Upper lobe of right lung (tissue), 1 donor: ENCODE results near the gene INPP5A. TPM values are rescaled to one million over a fixed set of nuclear protein-coding genes. Genes with fewer than 3 reads are reported as not detected.
A peak's percentile ranks its signal among the peaks of the same experiment; 100 is the strongest.
"Not testable (repeated sequence)": the region's sequence is repeated elsewhere in the genome, so short reads cannot be mapped to it uniquely, and the experiment has no call there.

Experiments used
- ATAC-seq: fragments of 200-7000 bp; cut with Tn5 transposase; one replicate; pipeline ENCODE4 v1.9.1; 2020; ENCODE audit warnings: mild to moderate bottlenecking, moderate library complexity
- DNase-seq: peaks from one replicate; pipeline ENCODE4 v3.0.0-alpha.2; 2020
- H3K27ac ChIP-seq: fragments of 200-600 bp; one replicate; pipeline ENCODE4 v1.8.0; 2022
- H3K27me3 ChIP-seq: fragments of 200-600 bp; one replicate; pipeline ENCODE4 v1.8.0; 2022; ENCODE audit warnings: mild to moderate bottlenecking
- H3K36me3 ChIP-seq: fragments of 200-600 bp; one replicate; pipeline ENCODE4 v1.8.0; 2022
- H3K4me1 ChIP-seq: fragments of 200-600 bp; one replicate; pipeline ENCODE4 v1.8.0; 2022
- H3K4me3 ChIP-seq: fragments of 200-600 bp; one replicate; pipeline ENCODE4 v1.8.0; 2022; ENCODE audit warnings: mild to moderate bottlenecking
- H3K9me3 ChIP-seq: fragments of 200-600 bp; one replicate; pipeline ENCODE4 v1.8.0; 2022
- CTCF ChIP-seq: fragments of 200-600 bp; IDR thresholded peaks from one replicate; pipeline ENCODE4 v1.8.0; 2022; ENCODE audit warnings: antibody characterized with exemption
- intact Hi-C: fragments of 100-400 bp; cut with DNase I; formaldehyde crosslinking; loops from one replicate; pipeline ENCODE4 v1.11.0; 2022
- total RNA-seq: library from RNA; stranded (reverse); fragmentation: NEBNext Ultra II Directional; extraction: Animal tissue kit (Norgen Biotek cat#: 25700); gene quantifications from one replicate; pipeline ENCODE4 v1.2.1, GENCODE V29; 2021
- donor health status: DM: no; HTN: yes; CAD: no; lungs with severe emphysema.

INPP5A gene
- total RNA-seq, 1 donor from 2014 or later = 38.3 TPM

DNA sequence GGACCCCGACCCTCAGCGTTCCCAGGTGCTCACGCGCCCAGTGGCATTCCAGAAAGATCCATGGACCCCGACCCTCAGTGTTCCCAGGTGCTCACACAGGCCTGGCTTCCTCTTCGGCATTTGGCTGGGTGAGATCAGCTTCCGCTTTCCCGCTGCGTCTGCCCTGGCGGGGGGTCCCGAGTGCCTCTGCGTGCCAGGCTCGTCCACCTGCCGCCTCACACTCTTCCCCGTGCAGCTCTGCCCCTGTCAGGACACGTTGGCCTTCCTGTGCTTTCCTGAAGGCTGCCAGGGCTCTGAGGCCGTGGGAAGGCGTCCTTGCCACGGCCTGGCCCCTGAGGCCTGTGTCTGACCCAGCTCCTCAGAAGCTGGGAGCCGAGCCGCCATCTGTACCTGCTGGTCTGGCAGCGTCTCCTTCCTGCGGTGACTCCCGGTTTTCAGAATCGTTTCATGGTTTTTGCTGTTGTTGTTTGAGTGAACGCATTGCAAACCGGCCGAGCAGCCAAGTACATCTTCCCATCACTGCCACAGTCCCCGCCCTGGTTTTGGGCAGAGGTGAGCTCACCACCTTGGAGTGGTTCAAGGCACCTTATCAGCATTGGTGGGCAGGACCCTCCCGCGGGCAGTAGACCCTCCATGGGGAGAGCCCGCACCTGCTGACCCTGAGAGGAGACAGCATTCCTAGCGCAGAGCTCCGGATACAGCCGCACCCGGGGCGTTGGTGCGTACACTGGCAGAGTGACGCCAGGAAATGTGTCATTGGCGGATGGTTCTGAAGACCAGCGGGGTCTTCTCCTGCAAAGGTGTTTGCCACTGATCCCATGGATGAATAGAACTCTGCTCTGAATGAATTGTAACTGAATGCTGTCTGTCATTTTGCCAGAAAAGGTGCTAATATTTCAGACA lies 231.0 kb downstream of the INPP5A start:
- intact Hi-C loops = no loop called here
- DNase-seq (no peak), ATAC-seq (no peak)
- TF ChIP-seq CTCF = no peak
- Histone ChIP-seq H3K27me3 (no peaks in the 10 kb centered on the region), H3K4me1 (no peaks in the 10 kb centered on the region), H3K36me3 (peaks cover 7% of the 10 kb centered on the region), H3K4me3 (no peak overlapping the region), H3K9me3 (no peaks in the 10 kb centered on the region), H3K27ac (no peak overlapping the region)

DNA sequence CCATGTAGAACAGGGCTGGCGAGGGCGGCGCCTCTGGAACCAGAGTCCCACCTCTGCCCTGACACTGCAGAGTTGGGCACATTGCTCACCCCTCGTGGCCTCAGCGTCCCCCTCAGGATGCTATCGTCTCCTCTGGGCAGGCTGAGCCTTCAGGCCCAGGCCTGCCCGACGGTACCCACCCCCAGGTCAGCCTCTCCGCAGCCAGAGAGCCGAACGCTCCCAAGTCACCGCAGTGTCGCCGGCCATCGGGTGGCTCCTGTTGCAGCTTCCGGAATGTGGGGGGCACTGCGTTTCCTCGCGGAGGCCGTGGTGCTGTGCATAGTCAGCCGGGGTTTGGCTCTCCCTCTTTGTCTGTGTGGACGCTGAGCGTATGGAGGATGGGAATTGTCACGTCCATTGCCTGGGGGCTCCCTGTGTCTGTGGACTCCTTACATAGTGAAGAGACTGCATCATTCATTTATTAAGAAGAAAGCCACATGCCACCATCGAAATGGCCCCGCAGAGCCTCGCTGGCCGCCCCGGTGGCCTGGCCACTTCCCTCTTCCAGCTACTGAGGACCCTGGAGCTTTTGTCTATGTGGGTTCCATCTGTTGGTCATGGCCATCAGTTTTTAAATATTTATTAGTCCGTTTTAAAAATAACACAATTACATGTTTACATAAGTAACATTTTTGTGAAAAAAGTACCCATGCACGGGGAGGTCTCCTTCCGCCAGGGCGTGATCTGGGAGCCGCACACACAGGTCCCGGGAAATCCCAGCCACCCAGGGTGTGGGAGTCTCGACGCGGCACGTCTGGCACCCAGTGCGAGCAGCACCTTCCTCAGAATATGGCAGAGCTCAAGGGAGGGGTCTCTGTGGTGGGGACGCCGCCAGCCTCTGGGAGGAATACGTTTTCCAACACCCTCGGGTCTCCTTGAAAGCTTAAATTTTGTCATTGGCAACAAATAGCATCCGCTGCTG lies 232.8 kb downstream of the INPP5A start:
- no peak for TF ChIP-seq CTCF
- H3K9me3 ChIP-seq = no peaks in the 10 kb centered on the region
- DNase-seq = no peak
- intact Hi-C loops = no loop called here
- peaks cover 7% of the 10 kb centered on the region for H3K36me3 ChIP-seq
- no peak for ATAC-seq
- H3K27ac ChIP-seq = no peak overlapping the region
- no peak overlapping the region for H3K4me3 ChIP-seq
- H3K27me3 ChIP-seq = no peaks in the 10 kb centered on the region
- no peaks in the 10 kb centered on the region for H3K4me1 ChIP-seq

- H3K27me3 ChIP-seq, H3K36me3 ChIP-seq, intact Hi-C loops, DNase-seq, H3K4me3 ChIP-seq, H3K9me3 ChIP-seq, H3K27ac ChIP-seq, H3K4me1 ChIP-seq, ATAC-seq: not testable (repeated sequence)
These were observed 235.2 kb downstream of the INPP5A start for GRCh38 chr10:132772816-132773215.

- H3K27ac ChIP-seq = no peak overlapping the region
- ATAC-seq (no peak), DNase-seq (no peak)
- intact Hi-C loops = no loop called here
- no peaks in the 10 kb centered on the region for H3K9me3 ChIP-seq
- no peak for TF ChIP-seq CTCF
- H3K4me3 ChIP-seq = no peak overlapping the region
- H3K4me1 ChIP-seq = no peaks in the 10 kb centered on the region
- H3K36me3 ChIP-seq = peaks cover 7% of the 10 kb centered on the region
- H3K27me3 ChIP-seq = no peaks in the 10 kb centered on the region
These were observed 236.8 kb downstream of the INPP5A start for GRCh38 chr10:132774181-132774901.

DNA sequence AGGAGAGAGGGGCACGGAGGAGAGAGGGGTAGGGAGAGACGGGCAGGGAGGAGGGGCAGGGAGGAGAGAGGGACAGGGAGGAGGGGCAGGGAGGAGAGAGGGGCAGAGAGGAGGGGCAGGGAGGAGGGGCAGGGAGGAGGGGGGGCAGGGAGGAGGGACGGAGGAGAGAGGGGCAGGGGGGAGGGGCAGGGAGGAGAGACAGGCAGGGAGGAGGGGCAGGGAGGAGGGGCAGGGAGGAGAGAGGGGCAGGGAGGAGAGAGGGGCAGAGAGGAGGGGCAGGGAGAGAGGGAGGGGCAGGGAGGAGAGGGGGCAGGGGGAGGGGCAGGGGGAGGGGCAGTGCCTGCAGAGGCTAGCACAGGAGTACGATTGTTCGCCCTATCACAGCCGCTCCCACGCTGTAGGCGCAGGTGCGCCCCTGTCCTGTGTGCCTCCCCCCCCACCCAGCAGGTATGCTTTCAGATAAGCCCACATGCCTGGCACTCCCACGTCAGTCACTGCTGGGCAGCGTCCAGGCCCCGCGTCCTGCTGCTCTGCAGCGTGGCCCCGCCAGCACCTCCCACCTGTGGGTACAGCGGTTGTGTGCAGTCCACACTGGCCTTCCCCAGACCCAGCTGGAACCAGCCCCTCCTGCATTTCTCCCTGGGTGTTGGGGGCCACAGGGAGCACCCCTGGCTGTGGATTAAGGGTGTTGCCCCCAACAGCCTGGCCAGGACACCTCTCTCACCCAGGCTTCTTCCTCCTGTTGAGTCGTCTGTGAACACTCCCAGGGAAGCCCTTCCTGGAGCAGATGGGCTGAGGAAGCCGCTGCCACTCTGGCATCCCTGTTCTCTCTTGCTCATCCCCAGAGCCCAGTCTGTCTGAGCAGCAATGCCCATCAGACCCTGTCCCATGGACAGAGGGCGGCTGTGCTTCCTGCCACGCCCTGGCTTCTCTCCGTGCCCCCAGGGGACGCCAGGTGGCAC lies 237.6 kb downstream of the INPP5A start:
- Histone ChIP-seq H3K36me3 (peaks cover 7% of the 10 kb centered on the region), H3K27ac (no peak overlapping the region), H3K4me3 (no peak overlapping the region), H3K9me3 (no peaks in the 10 kb centered on the region), H3K4me1 (no peaks in the 10 kb centered on the region), H3K27me3 (no peaks in the 10 kb centered on the region)
- no peak for TF ChIP-seq CTCF
- no peak for DNase-seq
- peak; percentile 51 for ATAC-seq
- intact Hi-C loops = no loop called here
